Bronchial epithelial cell (primary cell): Measurements from ENCODE around the gene AFF3. TPM values are rescaled to one million over a fixed set of nuclear protein-coding genes. Genes with fewer than 3 reads are reported as not detected.

ENCODE experiments used
- DNase-seq: peaks from one replicate; pipeline ENCODE4 v3.0.0-alpha.2; 2010; ENCODE audit warnings: low read depth
- FAIRE-seq: peaks from 2 replicates; lab custom pipeline; 2011; peaks lifted over from hg19 to GRCh38; lab: Jason Lieb, UNC
- H3K27me3 ChIP-seq: 2 replicates; pipeline ENCODE4 v1.5.1; 2011; ENCODE audit warnings: low read length; ENCODE audit not compliant: control insufficient read depth, insufficient read depth
- H3K36me3 ChIP-seq: 2 replicates; pipeline ENCODE4 v1.5.1; 2011; ENCODE audit warnings: low read length; ENCODE audit not compliant: control insufficient read depth, insufficient read depth
- H3K4me3 ChIP-seq: 2 replicates; pipeline ENCODE4 v1.5.1; 2011; ENCODE audit warnings: mild to moderate bottlenecking, low read depth, low read length, control low read depth
- CTCF ChIP-seq: IDR thresholded peaks from 2 replicates; pipeline ENCODE4 v1.5.1; 2011; ENCODE audit warnings: mild to moderate bottlenecking, moderate library complexity, low read length, control low read depth, inconsistent platforms; ENCODE audit not compliant: insufficient read depth, severe bottlenecking
- total RNA-seq: library from RNA; depleted of rRNA; stranded (reverse); fragments of >200 nt; gene quantifications from 2 replicates; pipeline ENCODE4 v1.2.1, GENCODE V29; 2014

The AFF3 gene
- total RNA-seq, 1 donor from 2014 or later: not detected

DNA sequence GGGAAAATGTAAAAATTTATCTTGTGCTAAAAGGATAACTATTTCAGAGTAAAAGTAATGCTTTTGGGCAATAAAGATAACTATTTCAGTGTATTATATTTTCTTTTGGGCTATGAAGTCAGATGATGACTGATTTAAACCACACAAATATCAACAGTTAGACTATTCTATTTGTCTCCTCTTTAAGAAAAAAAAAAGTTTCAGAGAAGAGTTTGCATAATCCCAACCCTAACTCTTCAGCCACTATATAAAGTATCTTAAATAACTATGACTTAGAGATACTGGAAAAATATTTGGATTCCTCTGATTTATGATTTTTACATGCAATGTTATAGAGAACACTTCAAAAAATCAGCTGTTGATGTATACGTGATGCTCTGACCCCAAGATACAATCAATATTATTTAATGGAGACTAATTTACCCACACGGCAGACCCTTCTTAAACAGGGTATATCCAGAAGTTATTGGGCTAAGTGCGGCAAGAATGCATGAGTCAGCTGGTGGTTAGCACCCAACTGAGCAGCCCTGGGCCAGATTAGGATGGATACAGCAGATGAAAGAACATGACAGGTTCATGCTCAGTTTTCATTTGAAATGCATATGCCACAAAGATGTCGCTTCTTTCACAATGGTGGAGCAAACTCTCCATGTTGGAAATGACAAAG, 279.0 kb downstream of the AFF3 start:
- no peak overlapping the region for H3K4me3 ChIP-seq
- DNase-seq: no peak
- H3K36me3 ChIP-seq: no peaks in the 10 kb centered on the region
- TF ChIP-seq CTCF: no peak
- H3K27me3 ChIP-seq: peaks cover 5% of the 10 kb centered on the region
- FAIRE-seq: no peak

- DNase-seq: no peak
- TF ChIP-seq CTCF: no peak
- peaks cover 5% of the 10 kb centered on the region for H3K27me3 ChIP-seq
- no peak for FAIRE-seq
- H3K36me3 ChIP-seq: no peaks in the 10 kb centered on the region
- H3K4me3 ChIP-seq: no peak overlapping the region
Observed at GRCh38 chr2:99862566-99862965, 279.8 kb downstream of the AFF3 start.

DNA sequence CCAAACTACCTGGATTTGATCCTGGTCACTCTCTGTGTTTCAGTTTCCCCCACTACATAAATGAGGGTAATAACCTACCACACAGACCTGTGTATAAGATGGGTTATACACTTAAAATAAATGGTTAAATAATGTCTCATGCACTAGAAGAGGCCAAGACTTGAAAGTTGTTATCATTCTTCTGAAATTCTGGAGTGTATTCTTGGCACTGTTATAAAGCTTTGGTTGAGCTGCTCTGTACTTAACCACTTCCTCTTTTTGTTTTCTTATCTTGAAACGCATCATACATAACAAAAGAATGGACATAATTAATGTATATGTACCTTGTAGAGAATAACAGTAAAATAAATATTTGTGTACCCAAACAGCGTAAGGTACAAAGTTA, 281.0 kb downstream of the AFF3 start:
- no peak for FAIRE-seq
- DNase-seq: no peak
- no peak for TF ChIP-seq CTCF
- H3K36me3 ChIP-seq: no peaks in the 10 kb centered on the region
- peaks cover 5% of the 10 kb centered on the region for H3K27me3 ChIP-seq
- no peak overlapping the region for H3K4me3 ChIP-seq

GRCh38 chr2:99860720-99861375, 281.5 kb downstream of the AFF3 start:
- no peak for TF ChIP-seq CTCF

DNA sequence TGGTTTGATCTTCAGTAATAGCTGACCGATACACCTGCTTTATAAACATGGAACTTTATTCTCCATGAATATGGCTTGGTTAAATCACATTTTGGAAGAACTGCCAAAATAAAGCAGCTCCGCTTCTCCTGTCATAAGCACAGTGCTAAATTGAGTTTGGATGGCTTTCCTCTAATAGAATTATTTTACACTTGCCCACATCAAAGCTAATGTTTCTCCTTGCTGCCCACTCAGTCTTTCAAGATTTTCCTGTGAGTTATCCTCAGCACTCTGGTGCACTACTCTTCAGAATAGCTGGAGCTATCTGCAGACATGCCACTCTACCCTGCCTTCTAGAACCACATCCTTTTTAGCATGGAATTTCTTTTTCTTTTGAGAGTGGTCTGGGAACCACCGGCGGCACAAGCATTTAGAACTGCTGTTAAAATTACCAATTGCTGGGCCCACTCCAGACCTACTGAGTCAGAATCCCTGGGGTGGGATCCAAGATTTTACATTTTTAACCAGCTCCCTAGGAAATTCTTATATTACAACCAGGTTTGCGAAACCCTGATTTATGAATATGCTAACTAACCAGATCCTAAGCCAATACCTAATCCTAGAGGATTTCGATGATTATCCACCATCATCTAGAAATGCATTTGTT, 283.3 kb downstream of the AFF3 start:
- FAIRE-seq (no peak), DNase-seq (no peak)

More at GRCh38 chr2:99860720-99861375, 281.5 kb downstream of the AFF3 start:
- FAIRE-seq (no peak), DNase-seq (no peak)
- no peaks in the 10 kb centered on the region for H3K36me3 ChIP-seq
- H3K4me3 ChIP-seq: no peak overlapping the region
- peaks cover 5% of the 10 kb centered on the region for H3K27me3 ChIP-seq

More for the DNA sequence above, 283.3 kb downstream of the AFF3 start:
- no peak for TF ChIP-seq CTCF
- no peaks in the 10 kb centered on the region for H3K27me3 ChIP-seq
- H3K36me3 ChIP-seq: no peaks in the 10 kb centered on the region
- no peak overlapping the region for H3K4me3 ChIP-seq
